Neural cell (in vitro differentiated cells): ENCODE data around the gene TROAP. TPM values are rescaled to one million over a fixed set of nuclear protein-coding genes. Genes with fewer than 3 reads are reported as not detected.

Experiments
- H2AFZ ChIP-seq: fragments of 200-600, 300-800 bp; sonication (generic), shearing (Covaris generic); 2 replicates; pipeline ENCODE4 v1.6.0; 2014; ENCODE audit warnings: low read depth, mild to moderate bottlenecking, antibody characterized with exemption, low read length, moderate library complexity
- H3F3A ChIP-seq: fragments of 200-600 bp; shearing (Covaris generic); 2 replicates; pipeline ENCODE4 v1.6.1; 2016; ENCODE audit warnings: mild to moderate bottlenecking, moderate library complexity, mixed read lengths, antibody characterized with exemption, low read length; ENCODE audit not compliant: insufficient read depth, poor library complexity, severe bottlenecking
- H3K27ac ChIP-seq: fragments of 200-600, 300-800 bp; sonication (generic), shearing (Covaris generic); 2 replicates; pipeline ENCODE4 v1.5.1; 2014; ENCODE audit warnings: mild to moderate bottlenecking, low read length, moderate library complexity
- H3K27me3 ChIP-seq: fragments of 300-800, 200-600 bp; sonication (generic), shearing (Covaris generic); 2 replicates; pipeline ENCODE4 v1.6.0; 2014; ENCODE audit warnings: mild to moderate bottlenecking, low read depth, low read length, moderate library complexity; ENCODE audit not compliant: insufficient read depth
- H3K36me3 ChIP-seq: fragments of 300-800, 200-600 bp; sonication (generic), shearing (Covaris generic); 2 replicates; pipeline ENCODE4 v1.5.1; 2014; ENCODE audit warnings: mild to moderate bottlenecking, antibody characterized with exemption, low read length, moderate library complexity; ENCODE audit not compliant: insufficient read depth
- H3K4me2 ChIP-seq: fragments of 300-800, 200-600 bp; sonication (generic), shearing (Covaris generic); 2 replicates; pipeline ENCODE4 v1.6.0; 2014; ENCODE audit warnings: mild to moderate bottlenecking, low read length
- H3K4me3 ChIP-seq: fragments of 300-800, 200-600 bp; sonication (generic), shearing (Covaris generic); 2 replicates; pipeline ENCODE4 v1.5.1; 2014; ENCODE audit warnings: mild to moderate bottlenecking, low read length, moderate library complexity
- H3K79me2 ChIP-seq: fragments of 200-600 bp; shearing (Covaris generic); replicated peaks from 2 replicates; pipeline ENCODE4 v1.6.0; 2014; ENCODE audit warnings: mild to moderate bottlenecking, low read length, moderate library complexity; ENCODE audit not compliant: insufficient read depth
- H3K9ac ChIP-seq: fragments of 300-800, 200-600 bp; sonication (generic), shearing (Covaris generic); 2 replicates; pipeline ENCODE4 v1.6.1; 2016; ENCODE audit warnings: mild to moderate bottlenecking, low read length, mixed read lengths
- H3K9me2 ChIP-seq: fragments of 200-600 bp; shearing (Covaris generic); 2 replicates; pipeline ENCODE4 v1.6.1; 2016; ENCODE audit warnings: mild to moderate bottlenecking, low read length, mixed read lengths; ENCODE audit not compliant: insufficient read depth
- H3K9me3 ChIP-seq: fragments of 200-600, 300-800 bp; sonication (generic), shearing (Covaris generic); 2 replicates; pipeline ENCODE4 v1.6.1; 2016; ENCODE audit warnings: mild to moderate bottlenecking, mixed run types, low read length, moderate library complexity, mixed read lengths
- H4K20me1 ChIP-seq: fragments of 200-600 bp; shearing (Covaris generic); 2 replicates; pipeline ENCODE4 v1.6.1; 2016; ENCODE audit warnings: mild to moderate bottlenecking, mixed run types; ENCODE audit not compliant: insufficient read depth
- EP300 ChIP-seq: fragments of 450-650 bp; conservative IDR thresholded peaks from 2 replicates; pipeline ENCODE4 v1.6.1; 2014; ENCODE audit warnings: antibody characterized with exemption, mild to moderate bottlenecking, moderate library complexity; ENCODE audit not compliant: poor library complexity, severe bottlenecking
- EZH2 ChIP-seq: fragments of 200-600, 300-800 bp; shearing (Covaris generic), sonication (generic); IDR thresholded peaks from 2 replicates; pipeline ENCODE4 v1.6.1; 2014; ENCODE audit warnings: antibody characterized with exemption, low read length, borderline replicate concordance, mild to moderate bottlenecking; ENCODE audit not compliant: insufficient read depth, poor library complexity, severe bottlenecking
- MXI1 ChIP-seq: fragments of 450-650 bp; conservative IDR thresholded peaks from 2 replicates; pipeline ENCODE4 v1.6.1; 2014; ENCODE audit warnings: antibody characterized with exemption, mild to moderate bottlenecking; ENCODE audit not compliant: poor library complexity, severe bottlenecking
- POLR2AphosphoS5 ChIP-seq: IDR thresholded peaks from 2 replicates; pipeline ENCODE4 v1.6.1; 2012
- RAD21 ChIP-seq: fragments of 450-650 bp; conservative IDR thresholded peaks from 2 replicates; pipeline ENCODE4 v1.6.1; 2014; ENCODE audit warnings: antibody characterized with exemption, mild to moderate bottlenecking, moderate library complexity
- SMC3 ChIP-seq: fragments of 450-650 bp; conservative IDR thresholded peaks from 2 replicates; pipeline ENCODE4 v1.6.1; 2014; ENCODE audit warnings: antibody characterized with exemption, mild to moderate bottlenecking, moderate library complexity; ENCODE audit not compliant: poor library complexity
- TAF1 ChIP-seq: IDR thresholded peaks from 2 replicates; pipeline ENCODE4 v1.6.1; 2012; ENCODE audit warnings: low read depth
- polyA plus RNA-seq: library from polyadenylated mRNA; depleted of rRNA; stranded (reverse); fragments of >200 nt; gene quantifications from 2 replicates; pipeline ENCODE4 v1.2.3, GENCODE V29; 2014
- TF ChIP-seq, protein P1 (sequence below): fragments of 450-650 bp; IDR thresholded peaks from 2 replicates; pipeline ENCODE4 v1.5.1; 2014; ENCODE audit warnings: antibody characterized with exemption, mild to moderate bottlenecking, moderate library complexity; ENCODE audit not compliant: poor library complexity, severe bottlenecking
- TF ChIP-seq, protein P2 (sequence below): IDR thresholded peaks from 2 replicates; pipeline ENCODE4 v1.6.1; 2012; ENCODE audit warnings: borderline replicate concordance

Gene TROAP
- polyA plus RNA-seq, 1 donor from 2014 or later, result 1.3 TPM

DNA sequence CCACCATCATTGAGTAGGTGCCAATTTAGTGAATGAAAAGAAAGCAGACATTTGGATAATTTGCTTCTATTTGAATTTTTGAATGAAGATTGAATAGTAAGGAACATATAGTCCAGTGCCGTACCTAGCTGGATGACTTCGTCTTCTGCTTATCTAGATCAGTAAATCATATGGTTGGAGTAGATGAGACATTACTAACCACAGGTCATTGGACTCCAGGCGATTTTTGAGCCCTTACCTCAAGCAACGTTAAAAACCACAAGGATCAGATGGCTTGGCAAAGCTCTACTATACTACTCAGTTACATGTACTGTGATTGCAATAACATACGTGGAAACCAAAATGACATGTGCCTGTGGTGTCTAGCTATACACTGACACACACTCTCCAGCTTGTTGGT, 42.5 kb downstream of the TROAP start:
- no peaks in the 10 kb centered on the region for H3F3A ChIP-seq
- no peak overlapping the region for H2AFZ ChIP-seq
- H3K9me3 ChIP-seq, result no peaks in the 10 kb centered on the region
- no peak for TF ChIP-seq MXI1
- TF ChIP-seq SMC3, result no peak
- TF ChIP-seq POLR2AphosphoS5, result no peak
- TF ChIP-seq TAF1, result no peak
- TF ChIP-seq EZH2, result no peak
- no peak for TF ChIP-seq EP300
- TF ChIP-seq, protein P1, sequence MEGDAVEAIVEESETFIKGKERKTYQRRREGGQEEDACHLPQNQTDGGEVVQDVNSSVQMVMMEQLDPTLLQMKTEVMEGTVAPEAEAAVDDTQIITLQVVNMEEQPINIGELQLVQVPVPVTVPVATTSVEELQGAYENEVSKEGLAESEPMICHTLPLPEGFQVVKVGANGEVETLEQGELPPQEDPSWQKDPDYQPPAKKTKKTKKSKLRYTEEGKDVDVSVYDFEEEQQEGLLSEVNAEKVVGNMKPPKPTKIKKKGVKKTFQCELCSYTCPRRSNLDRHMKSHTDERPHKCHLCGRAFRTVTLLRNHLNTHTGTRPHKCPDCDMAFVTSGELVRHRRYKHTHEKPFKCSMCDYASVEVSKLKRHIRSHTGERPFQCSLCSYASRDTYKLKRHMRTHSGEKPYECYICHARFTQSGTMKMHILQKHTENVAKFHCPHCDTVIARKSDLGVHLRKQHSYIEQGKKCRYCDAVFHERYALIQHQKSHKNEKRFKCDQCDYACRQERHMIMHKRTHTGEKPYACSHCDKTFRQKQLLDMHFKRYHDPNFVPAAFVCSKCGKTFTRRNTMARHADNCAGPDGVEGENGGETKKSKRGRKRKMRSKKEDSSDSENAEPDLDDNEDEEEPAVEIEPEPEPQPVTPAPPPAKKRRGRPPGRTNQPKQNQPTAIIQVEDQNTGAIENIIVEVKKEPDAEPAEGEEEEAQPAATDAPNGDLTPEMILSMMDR, result no peak
- TF ChIP-seq RAD21, result no peak
- TF ChIP-seq, protein P2, sequence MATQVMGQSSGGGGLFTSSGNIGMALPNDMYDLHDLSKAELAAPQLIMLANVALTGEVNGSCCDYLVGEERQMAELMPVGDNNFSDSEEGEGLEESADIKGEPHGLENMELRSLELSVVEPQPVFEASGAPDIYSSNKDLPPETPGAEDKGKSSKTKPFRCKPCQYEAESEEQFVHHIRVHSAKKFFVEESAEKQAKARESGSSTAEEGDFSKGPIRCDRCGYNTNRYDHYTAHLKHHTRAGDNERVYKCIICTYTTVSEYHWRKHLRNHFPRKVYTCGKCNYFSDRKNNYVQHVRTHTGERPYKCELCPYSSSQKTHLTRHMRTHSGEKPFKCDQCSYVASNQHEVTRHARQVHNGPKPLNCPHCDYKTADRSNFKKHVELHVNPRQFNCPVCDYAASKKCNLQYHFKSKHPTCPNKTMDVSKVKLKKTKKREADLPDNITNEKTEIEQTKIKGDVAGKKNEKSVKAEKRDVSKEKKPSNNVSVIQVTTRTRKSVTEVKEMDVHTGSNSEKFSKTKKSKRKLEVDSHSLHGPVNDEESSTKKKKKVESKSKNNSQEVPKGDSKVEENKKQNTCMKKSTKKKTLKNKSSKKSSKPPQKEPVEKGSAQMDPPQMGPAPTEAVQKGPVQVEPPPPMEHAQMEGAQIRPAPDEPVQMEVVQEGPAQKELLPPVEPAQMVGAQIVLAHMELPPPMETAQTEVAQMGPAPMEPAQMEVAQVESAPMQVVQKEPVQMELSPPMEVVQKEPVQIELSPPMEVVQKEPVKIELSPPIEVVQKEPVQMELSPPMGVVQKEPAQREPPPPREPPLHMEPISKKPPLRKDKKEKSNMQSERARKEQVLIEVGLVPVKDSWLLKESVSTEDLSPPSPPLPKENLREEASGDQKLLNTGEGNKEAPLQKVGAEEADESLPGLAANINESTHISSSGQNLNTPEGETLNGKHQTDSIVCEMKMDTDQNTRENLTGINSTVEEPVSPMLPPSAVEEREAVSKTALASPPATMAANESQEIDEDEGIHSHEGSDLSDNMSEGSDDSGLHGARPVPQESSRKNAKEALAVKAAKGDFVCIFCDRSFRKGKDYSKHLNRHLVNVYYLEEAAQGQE, result no peak
- no peak overlapping the region for H3K9ac ChIP-seq
- no peak overlapping the region for H3K4me3 ChIP-seq
- no peaks in the 10 kb centered on the region for H3K27me3 ChIP-seq
- H4K20me1 ChIP-seq, result no peaks in the 10 kb centered on the region
- H3K9me2 ChIP-seq, result no peaks in the 10 kb centered on the region
- H3K27ac ChIP-seq, result no peak overlapping the region
- peaks cover 27% of the 10 kb centered on the region for H3K79me2 ChIP-seq
- no peaks in the 10 kb centered on the region for H3K36me3 ChIP-seq
- no peak overlapping the region for H3K4me2 ChIP-seq

DNA sequence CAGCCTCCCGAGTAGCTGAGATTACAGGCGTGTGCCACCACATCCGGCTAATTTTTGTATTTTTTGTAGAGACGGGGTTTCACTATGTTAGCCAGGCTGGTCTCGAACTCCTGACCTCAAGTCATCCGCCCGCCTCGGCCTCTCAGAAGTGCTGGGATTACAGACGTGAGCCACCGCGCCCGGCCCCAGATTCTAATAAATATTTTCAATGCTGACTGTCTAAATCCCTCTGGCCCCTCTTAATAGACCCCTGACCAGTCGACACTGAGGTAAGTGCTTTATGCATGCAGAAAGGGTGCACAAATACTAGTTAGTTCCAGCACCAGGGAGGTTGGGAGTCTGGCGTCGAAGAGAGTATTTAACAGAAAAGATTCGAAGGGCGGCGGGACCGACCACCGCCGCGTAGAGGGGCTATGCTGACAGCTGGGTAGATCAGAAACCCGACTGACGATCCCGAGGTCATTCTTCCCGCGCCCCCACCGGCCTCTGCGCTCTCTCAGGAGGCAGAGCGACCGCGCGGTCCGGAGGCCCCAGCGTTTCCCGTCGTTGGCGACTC, 43.1 kb downstream of the TROAP start:
- Histone ChIP-seq H3K79me2 (peaks cover 34% of the 10 kb centered on the region), H2AFZ (peak overlapping the region; percentile 80), H3K9ac (peak overlapping the region; percentile 94), H3K4me2 (peak overlapping the region; percentile 61), H3K27ac (peak overlapping the region; percentile 93), H3K9me2 (no peaks in the 10 kb centered on the region), H3K9me3 (no peaks in the 10 kb centered on the region), H3F3A (no peaks in the 10 kb centered on the region), H3K36me3 (no peaks in the 10 kb centered on the region), H3K27me3 (no peaks in the 10 kb centered on the region), H3K4me3 (peak overlapping the region; percentile 94), H4K20me1 (no peaks in the 10 kb centered on the region)
- TF ChIP-seq, protein P2, result no peak
- peak; percentile 3 for TF ChIP-seq SMC3
- no peak for TF ChIP-seq MXI1
